Psoas muscle (tissue), 8 donors: ENCODE results near the gene SLC2A9. TPM values are rescaled to one million over a fixed set of nuclear protein-coding genes. Genes with fewer than 3 reads are reported as not detected.

Experiments used
- ATAC-seq, 4 donors: fragments of 200-7000 bp; cut with Tn5 transposase; one replicate each; pipeline ENCODE4 v1.9.1; 2020; ENCODE audit warnings: moderate library complexity in 3 of 4, mild to moderate bottlenecking in 2 of 4
- DNase-seq, 2 donors: peaks; one replicate each; pipeline ENCODE4 v3.0.0-alpha.2; 2020
- H3K27ac ChIP-seq: fragments of 200-600 bp; one replicate; pipeline ENCODE4 v1.8.0; 2022
- H3K27me3 ChIP-seq, 3 donors: fragments of 200-600 bp in 1 of 3; one replicate each; pipeline versions ENCODE4 v1.6.1 to v1.8.0; 2013 to 2022; ENCODE audit warnings: low read length in 2 of 3, mild to moderate bottlenecking in 2 of 3, moderate library complexity in 1 of 3; ENCODE audit not compliant: insufficient read depth in 3 of 3
- H3K36me3 ChIP-seq, 2 donors: fragments of 200-600 bp in 1 of 2; one replicate each; pipeline versions ENCODE4 v1.6.1 to v1.8.0; 2013 to 2022; ENCODE audit warnings: low read depth in 1 of 2, mild to moderate bottlenecking in 1 of 2, moderate library complexity in 1 of 2; ENCODE audit not compliant: insufficient read depth in 1 of 2
- H3K4me1 ChIP-seq: fragments of 200-600 bp; one replicate; pipeline ENCODE4 v1.8.0; 2022
- H3K4me3 ChIP-seq: fragments of 200-600 bp; one replicate; pipeline ENCODE4 v1.8.0; 2022; ENCODE audit warnings: mild to moderate bottlenecking
- H3K9me3 ChIP-seq: fragments of 200-600 bp; one replicate; pipeline ENCODE4 v1.8.0; 2022
- WGBS, 3 donors: extraction: QIAGEN DNeasy Blood & Tissue Kit; methylation state at CpG; one replicate each; pipeline versions ENCODE4 v1.1.6 to v1.1.7; 2013; 5-methylcytosine and 5-hydroxymethylcytosine counted together
- intact Hi-C, 2 donors: fragments of 100-400 bp; cut with DNase I; formaldehyde crosslinking; loops; one replicate each; pipeline versions ENCODE4 v1.11.0 to v1.14.2; 2022
- polyA plus RNA-seq, 3 donors: library from polyadenylated mRNA; stranded (reverse); fragments of 200-250 nt; gene quantifications; one replicate each; pipeline ENCODE4 v1.2.3, GENCODE V29; 2013
- total RNA-seq, 4 donors: library from RNA; stranded (reverse); fragmentation: NEBNext Ultra II Directional in 2 of 4; extraction: Animal tissue kit (Norgen Biotek cat#: 25700) in 2 of 4; gene quantifications; one replicate each; pipeline versions ENCODE4 v1.2.1 to v1.2.4, GENCODE V29; 2021 to 2023
- TF ChIP-seq, protein P1 (sequence below): fragments of 200-600 bp; IDR thresholded peaks from one replicate; pipeline ENCODE4 v1.8.0; 2022; ENCODE audit warnings: antibody characterized with exemption
- donor health status: healthy with polysubstance abuse.
- donor health status: DM: no; HTN: no; CAD: no; lungs with moderate emphysema.
- donor health status: Bipolar disorder and iron deficiency.
- donor health status: healthy.
- donor health status: DM: yes; HTN: yes; CAD: no.
- donor health status: DM: no; HTN: no; CAD: no.
- donor health status: DM: no; HTN: no; CAD: no.
- donor health status: DM: yes; HTN: yes; CAD: no.

The SLC2A9 gene
- total and polyA plus RNA-seq, 7 donors: 0.37 to 2.7 (median 1.3) TPM

DNA sequence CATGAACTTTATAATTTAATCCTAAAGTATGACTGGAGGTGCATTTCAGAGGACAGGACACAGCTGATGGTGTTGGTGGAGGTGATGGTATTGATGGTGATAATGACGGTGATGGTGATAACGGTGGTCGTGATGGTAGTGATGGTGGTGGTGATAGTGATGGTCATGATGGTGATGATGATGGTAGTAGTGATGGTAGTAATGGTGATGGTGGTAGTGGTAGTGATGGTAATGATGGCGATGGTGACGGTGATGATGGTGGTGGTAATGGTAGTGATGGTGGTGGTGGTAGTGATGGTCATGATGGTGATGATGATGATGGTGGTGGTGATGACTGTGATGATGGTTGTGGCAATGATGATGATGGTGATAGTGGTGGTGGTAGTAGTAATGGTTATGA, 40.4 kb downstream of the SLC2A9 start:
- no peak overlapping the region for H3K27ac ChIP-seq
- no peak overlapping the region for H3K4me3 ChIP-seq
- no peaks in the 10 kb centered on the region for H3K36me3 ChIP-seq
- TF ChIP-seq, protein P1, sequence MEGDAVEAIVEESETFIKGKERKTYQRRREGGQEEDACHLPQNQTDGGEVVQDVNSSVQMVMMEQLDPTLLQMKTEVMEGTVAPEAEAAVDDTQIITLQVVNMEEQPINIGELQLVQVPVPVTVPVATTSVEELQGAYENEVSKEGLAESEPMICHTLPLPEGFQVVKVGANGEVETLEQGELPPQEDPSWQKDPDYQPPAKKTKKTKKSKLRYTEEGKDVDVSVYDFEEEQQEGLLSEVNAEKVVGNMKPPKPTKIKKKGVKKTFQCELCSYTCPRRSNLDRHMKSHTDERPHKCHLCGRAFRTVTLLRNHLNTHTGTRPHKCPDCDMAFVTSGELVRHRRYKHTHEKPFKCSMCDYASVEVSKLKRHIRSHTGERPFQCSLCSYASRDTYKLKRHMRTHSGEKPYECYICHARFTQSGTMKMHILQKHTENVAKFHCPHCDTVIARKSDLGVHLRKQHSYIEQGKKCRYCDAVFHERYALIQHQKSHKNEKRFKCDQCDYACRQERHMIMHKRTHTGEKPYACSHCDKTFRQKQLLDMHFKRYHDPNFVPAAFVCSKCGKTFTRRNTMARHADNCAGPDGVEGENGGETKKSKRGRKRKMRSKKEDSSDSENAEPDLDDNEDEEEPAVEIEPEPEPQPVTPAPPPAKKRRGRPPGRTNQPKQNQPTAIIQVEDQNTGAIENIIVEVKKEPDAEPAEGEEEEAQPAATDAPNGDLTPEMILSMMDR: no peak
- no peaks in the 10 kb centered on the region for H3K9me3 ChIP-seq
- no peak for ATAC-seq
- 96 to 98% (median 97%) methylated on average over 5 of the region's 5 CpGs for WGBS, 3 donors
- DNase-seq: no peak
- intact Hi-C loops: no loop called here
- no peaks in the 10 kb centered on the region for H3K4me1 ChIP-seq
- H3K27me3 ChIP-seq: no peaks in the 10 kb centered on the region

DNA sequence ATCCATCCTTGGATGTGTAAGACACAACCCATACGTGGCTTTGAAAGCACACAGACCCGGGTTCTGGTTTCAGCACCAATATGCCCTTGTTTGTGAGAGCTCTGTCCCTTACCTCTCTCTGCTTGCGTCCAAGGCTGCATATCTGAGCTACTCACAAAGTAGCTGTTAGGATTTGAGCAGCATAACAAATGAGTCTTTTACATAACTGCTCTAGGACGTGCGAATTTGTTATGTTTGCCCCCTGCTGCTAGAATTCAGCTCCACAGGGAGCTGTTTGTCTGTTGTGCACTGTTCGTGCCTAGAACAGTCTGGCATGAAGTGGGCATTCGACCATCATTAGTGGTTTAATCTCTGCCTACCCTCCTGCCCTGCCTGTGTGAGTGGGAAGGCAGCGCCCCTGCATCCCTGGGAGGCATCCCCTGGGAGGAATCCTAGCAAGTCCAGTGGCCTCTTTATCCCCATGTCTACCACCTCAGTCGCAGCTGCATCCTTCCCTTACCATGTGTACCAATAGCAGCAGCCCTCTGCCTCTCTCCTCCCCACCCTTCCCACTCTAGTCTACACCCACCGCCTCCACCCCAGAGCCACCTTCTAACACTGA, 42.1 kb downstream of the SLC2A9 start:
- WGBS, 3 donors: 61 to 63% (median 61%) methylated on average over 10 of the region's 10 CpGs
- Histone ChIP-seq H3K4me3 (no peak overlapping the region), H3K9me3 (no peaks in the 10 kb centered on the region), H3K27ac (no peak overlapping the region), H3K36me3 (no peaks in the 10 kb centered on the region), H3K27me3 (no peaks in the 10 kb centered on the region), H3K4me1 (no peaks in the 10 kb centered on the region)
- ATAC-seq (no peak), DNase-seq (no peak)
- TF ChIP-seq, protein P1: no peak
- intact Hi-C loops: no loop called here

DNA sequence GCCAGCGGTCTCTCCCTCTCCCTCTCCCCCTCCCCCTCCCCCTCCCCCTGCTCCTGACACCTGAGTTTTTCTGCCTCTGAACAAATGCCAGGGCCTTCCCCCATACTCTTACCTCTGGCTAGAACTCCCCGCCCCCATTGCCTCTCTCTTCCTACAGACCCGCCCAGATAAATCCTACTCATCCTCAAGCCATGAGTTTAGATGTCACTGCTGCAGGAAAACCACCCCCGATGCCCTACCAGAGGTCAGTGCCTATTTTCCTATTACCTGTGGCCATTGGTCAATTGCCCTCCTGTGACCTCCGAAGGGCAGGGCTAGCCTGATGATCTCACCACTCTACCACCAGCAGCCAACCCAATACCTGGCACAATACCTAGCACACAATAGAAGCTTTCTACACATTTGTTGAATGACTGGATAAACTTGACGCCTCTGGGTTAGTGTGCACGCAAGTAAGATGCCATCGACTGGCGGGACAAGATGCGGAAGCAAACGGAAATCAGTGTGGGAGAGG, 43.7 kb downstream of the SLC2A9 start:
- DNase-seq (no peak), ATAC-seq (no peak)
- H3K4me3 ChIP-seq: no peak overlapping the region
- no peak overlapping the region for H3K27ac ChIP-seq
- intact Hi-C loops: no loop called here
- TF ChIP-seq, protein P1: no peak
- no peaks in the 10 kb centered on the region for H3K27me3 ChIP-seq
- no peaks in the 10 kb centered on the region for H3K4me1 ChIP-seq
- H3K36me3 ChIP-seq: no peaks in the 10 kb centered on the region
- WGBS, 3 donors: 77 to 88% (median 83%) methylated on average over 11 of the region's 11 CpGs
- H3K9me3 ChIP-seq: no peaks in the 10 kb centered on the region

DNA sequence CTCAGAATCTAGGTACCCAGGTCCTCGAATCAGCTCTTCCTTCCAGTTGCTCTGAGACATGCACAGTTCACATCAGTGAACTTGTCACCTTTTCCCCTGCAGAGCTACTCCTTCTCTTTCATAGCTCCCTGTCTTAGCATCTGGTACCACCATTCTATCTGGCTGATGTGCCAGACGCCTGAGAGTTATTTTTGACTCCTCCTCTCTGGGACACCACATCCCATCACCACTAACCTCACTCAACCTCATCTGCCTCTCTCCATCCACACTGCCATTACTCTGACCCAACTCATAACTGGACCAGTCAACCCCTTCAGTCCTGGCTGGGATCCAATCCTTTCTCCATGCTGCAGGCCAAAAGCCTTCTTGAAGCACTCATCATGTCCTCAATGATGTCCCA, 44.5 kb downstream of the SLC2A9 start:
- no peaks in the 10 kb centered on the region for H3K9me3 ChIP-seq
- H3K4me1 ChIP-seq: no peaks in the 10 kb centered on the region
- no peaks in the 10 kb centered on the region for H3K36me3 ChIP-seq
- TF ChIP-seq, protein P1: no peak
- no peak overlapping the region for H3K27ac ChIP-seq
- H3K4me3 ChIP-seq: no peak overlapping the region
- H3K27me3 ChIP-seq: no peaks in the 10 kb centered on the region
- intact Hi-C loops: no loop called here
- 75 to 84% (median 78%) methylated on average over 2 of the region's 2 CpGs for WGBS, 3 donors
- no peak for DNase-seq
- ATAC-seq: no peak

DNA sequence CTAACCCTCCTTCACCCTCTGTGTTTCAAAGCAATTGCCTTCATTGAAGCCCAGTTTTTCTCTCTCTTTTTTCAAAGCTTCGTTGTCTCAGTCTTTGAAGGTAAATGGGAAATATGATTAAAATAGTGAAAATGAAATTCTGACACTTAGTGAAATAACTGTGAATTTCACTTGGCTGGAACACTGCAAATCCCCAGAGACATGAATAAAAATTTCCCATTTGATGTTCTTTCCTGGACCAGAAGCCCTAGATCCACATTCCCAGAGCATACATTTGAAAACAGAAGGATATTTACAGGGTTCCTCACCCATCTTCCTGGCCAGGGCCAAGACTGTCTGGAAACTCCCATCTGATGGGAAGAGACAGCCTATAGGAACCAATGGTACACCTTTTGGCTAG, 45.0 kb downstream of the SLC2A9 start:
- no peak overlapping the region for H3K4me3 ChIP-seq
- ATAC-seq (no peak), DNase-seq (no peak)
- no peaks in the 10 kb centered on the region for H3K27me3 ChIP-seq
- H3K4me1 ChIP-seq: no peaks in the 10 kb centered on the region
- TF ChIP-seq, protein P1: no peak
- no peaks in the 10 kb centered on the region for H3K9me3 ChIP-seq
- no peak overlapping the region for H3K27ac ChIP-seq
- WGBS, 3 donors: 72 to 87% (median 73%) methylated on average over 1 of the region's 1 CpG
- intact Hi-C loops: no loop called here
- no peaks in the 10 kb centered on the region for H3K36me3 ChIP-seq
